SK-N-SH treated with all-trans-retinoic acid at 6 μM for 48 hours (cell line): ENCODE measurements around the gene CAGE1.

Source experiments
- ARNTL ChIP-seq: fragments of 450-650 bp; formaldehyde crosslinking; IDR thresholded peaks from 2 replicates; pipeline ENCODE4 v1.5.0; 2020; ENCODE audit warnings: low read depth, mild to moderate bottlenecking, moderate library complexity, borderline replicate concordance
- CREB5 ChIP-seq: fragments of 250-450 bp; sonication (Bioruptor Pico); IDR thresholded peaks from 2 replicates; pipeline ENCODE4 v1.5.1; 2020; ENCODE audit warnings: low read depth, mild to moderate bottlenecking, moderate library complexity
- ESRRG ChIP-seq: fragments of 250-450 bp; sonication (Bioruptor Pico); IDR thresholded peaks from 2 replicates; pipeline ENCODE4 v1.6.1; 2021; ENCODE audit warnings: mild to moderate bottlenecking
- GLIS3 ChIP-seq: fragments of 250-450 bp; sonication (Bioruptor Pico); IDR thresholded peaks from 2 replicates; pipeline ENCODE4 v1.5.0; 2020; ENCODE audit warnings: mild to moderate bottlenecking, moderate library complexity
- OSR1 ChIP-seq: fragments of 250-450 bp; sonication (Bioruptor Pico); IDR thresholded peaks from 2 replicates; pipeline ENCODE4 v1.8.0; 2022; ENCODE audit warnings: moderate library complexity, mild to moderate bottlenecking, inconsistent platforms
- TCF4 ChIP-seq: fragments of 250-450 bp; sonication (Bioruptor Pico); IDR thresholded peaks from 2 replicates; pipeline ENCODE4 v1.8.0; 2021; ENCODE audit warnings: mild to moderate bottlenecking, moderate library complexity, borderline replicate concordance
- TSHZ2 ChIP-seq: fragments of 250-450 bp; sonication (Bioruptor Pico); IDR thresholded peaks from 2 replicates; pipeline ENCODE4 v1.5.0; 2020; ENCODE audit warnings: mild to moderate bottlenecking, moderate library complexity
- ZFP3 ChIP-seq: fragments of 250-450 bp; sonication (Bioruptor Pico); IDR thresholded peaks from 2 replicates; pipeline ENCODE4 v1.5.0; 2020; ENCODE audit warnings: mild to moderate bottlenecking, moderate library complexity
- ZFP30 ChIP-seq: fragments of 450-650 bp; formaldehyde crosslinking; IDR thresholded peaks from 2 replicates; pipeline ENCODE4 v1.5.0; 2022; ENCODE audit warnings: mild to moderate bottlenecking, moderate library complexity
- ZNF70 ChIP-seq: fragments of 450-650 bp; formaldehyde crosslinking; IDR thresholded peaks from 2 replicates; pipeline ENCODE4 v1.5.0; 2020; ENCODE audit warnings: mild to moderate bottlenecking, moderate library complexity
- TF ChIP-seq, protein P1 (sequence below): fragments of 250-450 bp; sonication (Bioruptor Pico); IDR thresholded peaks from 2 replicates; pipeline ENCODE4 v1.8.0; 2020; ENCODE audit warnings: mild to moderate bottlenecking, moderate library complexity, borderline replicate concordance
- TF ChIP-seq, protein P2 (sequence below): fragments of 250-450 bp; sonication (Bioruptor Pico); IDR thresholded peaks from 2 replicates; pipeline ENCODE4 v1.5.1; 2021; ENCODE audit warnings: mild to moderate bottlenecking, moderate library complexity
- TF ChIP-seq, protein P3 (sequence below): fragments of 250-450 bp; sonication (Bioruptor Pico); IDR thresholded peaks from 2 replicates; pipeline ENCODE4 v1.8.0; 2021; ENCODE audit warnings: low read depth, mild to moderate bottlenecking, moderate library complexity, borderline replicate concordance

DNA sequence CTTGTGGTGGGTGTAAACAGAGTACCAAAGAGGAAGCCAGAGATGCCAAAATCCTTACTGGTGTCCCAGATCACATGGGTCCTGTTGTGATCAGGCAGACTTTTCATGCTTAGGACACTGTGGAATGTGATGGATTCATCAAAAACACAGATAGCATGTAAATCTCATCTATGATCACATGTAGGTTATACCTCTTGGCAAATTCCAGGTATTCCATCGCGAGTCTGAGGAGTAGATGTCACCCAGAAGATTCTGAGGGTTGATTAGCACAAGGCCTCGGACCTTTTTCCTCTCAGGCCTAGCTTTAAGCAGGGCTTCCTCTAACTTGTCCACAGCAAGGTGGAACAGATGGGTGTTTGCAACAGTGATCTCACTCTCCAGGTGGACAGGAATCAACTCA lies 48.3 kb downstream of the CAGE1 start:
- no peak for TF ChIP-seq ESRRG (CRISPR knock-in tag)
- TF ChIP-seq CREB5 (CRISPR knock-in tag): no peak
- TF ChIP-seq, protein P1, sequence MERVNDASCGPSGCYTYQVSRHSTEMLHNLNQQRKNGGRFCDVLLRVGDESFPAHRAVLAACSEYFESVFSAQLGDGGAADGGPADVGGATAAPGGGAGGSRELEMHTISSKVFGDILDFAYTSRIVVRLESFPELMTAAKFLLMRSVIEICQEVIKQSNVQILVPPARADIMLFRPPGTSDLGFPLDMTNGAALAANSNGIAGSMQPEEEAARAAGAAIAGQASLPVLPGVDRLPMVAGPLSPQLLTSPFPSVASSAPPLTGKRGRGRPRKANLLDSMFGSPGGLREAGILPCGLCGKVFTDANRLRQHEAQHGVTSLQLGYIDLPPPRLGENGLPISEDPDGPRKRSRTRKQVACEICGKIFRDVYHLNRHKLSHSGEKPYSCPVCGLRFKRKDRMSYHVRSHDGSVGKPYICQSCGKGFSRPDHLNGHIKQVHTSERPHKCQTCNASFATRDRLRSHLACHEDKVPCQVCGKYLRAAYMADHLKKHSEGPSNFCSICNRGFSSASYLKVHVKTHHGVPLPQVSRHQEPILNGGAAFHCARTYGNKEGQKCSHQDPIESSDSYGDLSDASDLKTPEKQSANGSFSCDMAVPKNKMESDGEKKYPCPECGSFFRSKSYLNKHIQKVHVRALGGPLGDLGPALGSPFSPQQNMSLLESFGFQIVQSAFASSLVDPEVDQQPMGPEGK (CRISPR knock-in tag): no peak
- TF ChIP-seq, protein P2, sequence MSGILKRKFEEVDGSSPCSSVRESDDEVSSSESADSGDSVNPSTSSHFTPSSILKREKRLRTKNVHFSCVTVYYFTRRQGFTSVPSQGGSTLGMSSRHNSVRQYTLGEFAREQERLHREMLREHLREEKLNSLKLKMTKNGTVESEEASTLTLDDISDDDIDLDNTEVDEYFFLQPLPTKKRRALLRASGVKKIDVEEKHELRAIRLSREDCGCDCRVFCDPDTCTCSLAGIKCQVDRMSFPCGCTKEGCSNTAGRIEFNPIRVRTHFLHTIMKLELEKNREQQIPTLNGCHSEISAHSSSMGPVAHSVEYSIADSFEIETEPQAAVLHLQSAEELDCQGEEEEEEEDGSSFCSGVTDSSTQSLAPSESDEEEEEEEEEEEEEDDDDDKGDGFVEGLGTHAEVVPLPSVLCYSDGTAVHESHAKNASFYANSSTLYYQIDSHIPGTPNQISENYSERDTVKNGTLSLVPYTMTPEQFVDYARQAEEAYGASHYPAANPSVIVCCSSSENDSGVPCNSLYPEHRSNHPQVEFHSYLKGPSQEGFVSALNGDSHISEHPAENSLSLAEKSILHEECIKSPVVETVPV (CRISPR knock-in tag): no peak
- TF ChIP-seq ARNTL (CRISPR knock-in tag): no peak
- no peak for TF ChIP-seq ZFP3
- no peak for TF ChIP-seq OSR1 (CRISPR knock-in tag)
- no peak for TF ChIP-seq ZNF70
- no peak for TF ChIP-seq ZFP30
- TF ChIP-seq GLIS3 (CRISPR knock-in tag): no peak
- TF ChIP-seq, protein P3, sequence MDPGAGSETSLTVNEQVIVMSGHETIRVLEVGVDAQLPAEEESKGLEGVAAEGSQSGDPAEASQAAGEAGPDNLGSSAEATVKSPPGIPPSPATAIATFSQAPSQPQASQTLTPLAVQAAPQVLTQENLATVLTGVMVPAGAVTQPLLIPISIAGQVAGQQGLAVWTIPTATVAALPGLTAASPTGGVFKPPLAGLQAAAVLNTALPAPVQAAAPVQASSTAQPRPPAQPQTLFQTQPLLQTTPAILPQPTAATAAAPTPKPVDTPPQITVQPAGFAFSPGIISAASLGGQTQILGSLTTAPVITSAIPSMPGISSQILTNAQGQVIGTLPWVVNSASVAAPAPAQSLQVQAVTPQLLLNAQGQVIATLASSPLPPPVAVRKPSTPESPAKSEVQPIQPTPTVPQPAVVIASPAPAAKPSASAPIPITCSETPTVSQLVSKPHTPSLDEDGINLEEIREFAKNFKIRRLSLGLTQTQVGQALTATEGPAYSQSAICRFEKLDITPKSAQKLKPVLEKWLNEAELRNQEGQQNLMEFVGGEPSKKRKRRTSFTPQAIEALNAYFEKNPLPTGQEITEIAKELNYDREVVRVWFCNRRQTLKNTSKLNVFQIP (CRISPR knock-in tag): no peak
- TF ChIP-seq TCF4 (CRISPR knock-in tag): no peak
- no peak for TF ChIP-seq TSHZ2 (CRISPR knock-in tag)
